GM21390 (cell line): ENCODE data around the gene AKR1B1.

Source experiments
- ATAC-seq: cut with Tn5 transposase; IDR thresholded peaks from one replicate; pipeline ENCODE4 v1.9.1; 2021; ENCODE audit not compliant: unreplicated experiment

The AKR1B1 gene

GRCh38 chr7:134420424-134421125, 38.3 kb downstream of the AKR1B1 start:
- no peak for ATAC-seq

GRCh38 chr7:134419875-134420274, 39.0 kb downstream of the AKR1B1 start:
- ATAC-seq: no peak

DNA sequence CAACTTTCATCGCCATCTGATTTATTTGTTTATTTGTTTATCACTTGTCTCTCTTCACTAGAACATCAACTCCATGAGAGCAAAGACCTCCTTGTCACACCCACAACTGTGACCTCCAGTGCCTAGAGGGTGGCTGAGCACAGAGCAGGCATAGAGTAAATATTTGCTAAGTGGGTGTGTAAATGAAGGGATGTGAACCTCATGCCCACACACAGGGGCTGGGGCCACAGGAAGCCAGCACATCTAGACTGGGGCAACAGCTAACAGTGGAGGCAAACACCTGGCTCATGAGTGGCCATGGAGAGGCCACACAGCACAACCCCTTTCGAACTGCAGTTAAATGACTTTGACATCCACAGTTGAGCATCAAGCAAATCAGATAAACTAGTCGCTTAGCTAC, 39.8 kb downstream of the AKR1B1 start:
- ATAC-seq: no peak

DNA sequence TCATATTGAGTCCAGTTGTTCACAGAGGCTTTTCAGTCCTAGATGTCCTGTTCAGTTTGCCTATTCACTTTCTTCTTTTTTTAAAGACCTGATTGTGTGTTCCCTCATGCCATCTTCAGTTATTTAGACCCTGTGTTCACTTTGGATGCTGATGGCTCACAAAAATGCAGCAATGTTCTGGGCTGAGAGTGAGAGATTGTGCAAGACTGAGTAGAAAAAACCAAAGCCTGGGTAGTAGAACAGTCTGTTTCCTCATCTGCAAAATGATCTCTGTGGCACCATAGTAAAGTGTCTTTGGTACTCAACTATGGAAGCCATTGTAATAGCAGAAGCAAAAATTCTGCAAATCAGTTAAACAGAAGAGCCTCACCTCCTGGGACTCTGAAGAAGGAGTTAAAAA, 43.2 kb downstream of the AKR1B1 start:
- no peak for ATAC-seq

GRCh38 chr7:134414109-134414508, 44.8 kb downstream of the AKR1B1 start:
- no peak for ATAC-seq

- no peak for ATAC-seq
Observed at GRCh38 chr7:134407311-134407710, 51.6 kb downstream of the AKR1B1 start.

GRCh38 chr7:134406431-134406830, 52.5 kb downstream of the AKR1B1 start:
- ATAC-seq: no peak

DNA sequence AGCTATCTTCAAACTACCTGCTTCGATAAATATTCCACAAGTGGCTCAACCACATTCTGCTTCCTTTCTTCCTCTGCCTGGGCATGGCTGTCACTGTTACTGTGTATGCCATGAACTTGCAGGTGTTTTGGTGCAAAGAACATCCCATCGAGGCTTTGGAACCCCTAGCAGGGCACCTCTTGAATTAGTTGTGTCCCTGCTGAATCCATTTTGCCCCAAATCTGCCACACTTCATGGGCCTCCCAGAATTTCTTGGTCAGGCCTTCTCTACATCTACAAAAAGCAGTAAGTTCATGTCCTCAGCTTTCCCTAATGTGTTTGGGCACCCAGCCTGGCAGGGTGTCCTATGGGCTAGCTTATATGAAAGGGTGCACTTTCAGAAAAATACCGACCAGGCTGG, 53.6 kb downstream of the AKR1B1 start:
- no peak for ATAC-seq

- ATAC-seq: no peak
Observed at GRCh38 chr7:134403062-134403461, 55.8 kb downstream of the AKR1B1 start.

DNA sequence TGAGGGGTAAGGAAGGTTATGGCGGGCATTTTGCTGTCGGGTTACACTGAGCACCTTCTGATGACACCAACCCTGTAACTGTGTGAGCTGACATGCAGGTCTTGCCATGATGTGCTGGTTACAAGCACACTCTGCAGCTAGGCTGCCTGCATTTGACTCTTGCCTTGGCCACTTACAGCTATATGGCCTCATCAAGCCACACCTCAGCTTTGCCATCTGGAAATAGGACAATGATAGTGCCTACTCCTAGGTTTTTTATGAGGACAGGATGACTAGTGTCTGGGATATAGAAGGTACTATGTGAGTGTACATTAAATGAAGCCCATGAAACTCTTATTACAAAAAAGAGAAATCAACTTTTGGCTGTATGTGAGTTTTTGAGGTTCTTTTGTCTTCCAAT, 58.0 kb downstream of the AKR1B1 start:
- ATAC-seq: no peak

- ATAC-seq: no peak
Observed at GRCh38 chr7:134396031-134396430, 62.9 kb downstream of the AKR1B1 start.

DNA sequence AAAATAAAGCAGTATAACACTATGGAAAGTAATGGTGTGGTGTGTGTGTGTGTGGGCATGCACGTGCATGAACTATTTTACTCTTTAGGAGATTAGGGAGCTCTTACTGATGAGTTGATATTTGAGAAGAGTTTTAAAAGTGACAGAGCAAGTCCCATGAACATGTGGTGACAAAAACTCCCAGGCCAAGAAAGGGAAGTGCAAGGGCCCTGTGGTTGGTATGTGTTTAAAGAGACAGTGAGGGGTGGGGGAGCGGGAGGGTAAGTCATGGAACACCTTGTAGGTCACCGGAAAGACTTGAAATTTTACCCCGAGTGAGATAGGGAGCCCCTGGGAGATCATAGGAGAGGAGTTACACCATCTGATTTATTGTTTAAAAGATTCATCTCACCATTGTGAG, 63.3 kb downstream of the AKR1B1 start:
- ATAC-seq: no peak

DNA sequence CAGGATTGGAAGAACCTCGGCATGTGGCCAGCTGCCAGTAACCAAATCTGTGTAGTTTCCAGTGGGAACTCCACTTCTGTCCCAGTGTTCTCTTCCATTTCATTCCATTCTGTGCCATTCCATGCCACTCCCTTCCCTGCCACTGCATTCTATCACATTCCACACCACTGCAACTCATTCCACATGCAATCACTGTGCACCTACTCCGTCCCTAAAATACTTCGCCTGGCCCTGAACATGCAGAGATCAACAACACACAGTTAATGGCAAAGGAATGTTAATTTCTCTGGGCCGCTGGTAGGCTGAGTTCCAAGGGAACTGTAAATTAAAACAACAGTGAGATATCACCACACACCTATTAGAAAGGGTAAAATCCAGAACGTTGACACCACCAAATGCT, 64.8 kb downstream of the AKR1B1 start:
- ATAC-seq: no peak
